EH (cell line): ENCODE data around the gene TWIST2.

ENCODE experiments used
- DNase-seq: peaks from one replicate; pipeline ENCODE4 v3.0.0-alpha.2; 2015; ENCODE audit warnings: low read depth

TWIST2 gene

DNA sequence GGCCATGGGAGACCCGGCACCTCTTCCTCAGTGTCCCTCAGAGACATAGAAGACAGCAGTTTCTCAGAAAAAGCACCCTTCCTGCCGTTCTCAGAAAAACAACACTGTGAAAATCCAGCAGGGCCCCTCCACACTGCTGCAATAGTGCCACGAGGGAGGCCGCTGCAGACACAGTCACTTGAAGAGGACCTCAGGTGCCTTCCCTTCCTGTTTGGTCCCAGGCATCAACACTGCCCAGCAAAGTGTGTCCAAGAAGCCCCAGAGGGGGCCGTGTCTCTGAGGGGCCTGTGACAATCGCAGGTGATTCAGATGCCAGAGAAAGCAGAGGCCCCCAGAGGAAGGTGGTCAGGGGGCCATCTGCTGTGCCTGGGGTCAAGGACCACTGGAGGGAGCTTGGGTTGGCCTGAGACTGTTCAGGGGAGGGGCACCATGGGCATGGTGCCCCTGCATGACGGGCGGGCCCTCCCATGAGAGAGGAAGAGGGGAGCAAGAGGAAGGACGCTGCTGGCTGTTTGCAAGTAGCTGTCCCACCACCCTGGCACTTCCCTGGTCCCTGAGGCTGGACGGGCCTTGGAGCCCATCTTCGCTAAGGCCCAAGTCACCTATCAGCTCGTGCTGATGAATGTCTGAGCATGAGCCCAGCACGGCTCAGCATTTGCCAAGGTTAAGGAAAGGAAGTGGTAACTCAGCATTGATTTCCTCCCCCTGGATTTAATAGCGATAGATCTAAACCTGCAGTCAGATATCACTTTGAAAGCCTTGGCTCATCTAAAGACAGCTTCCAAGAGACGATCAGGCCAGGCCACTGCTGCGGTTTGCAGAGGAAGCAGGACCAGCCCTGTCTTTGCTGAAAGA lies 9.1 kb downstream of the TWIST2 start:
- DNase-seq: peak; percentile 79

DNA sequence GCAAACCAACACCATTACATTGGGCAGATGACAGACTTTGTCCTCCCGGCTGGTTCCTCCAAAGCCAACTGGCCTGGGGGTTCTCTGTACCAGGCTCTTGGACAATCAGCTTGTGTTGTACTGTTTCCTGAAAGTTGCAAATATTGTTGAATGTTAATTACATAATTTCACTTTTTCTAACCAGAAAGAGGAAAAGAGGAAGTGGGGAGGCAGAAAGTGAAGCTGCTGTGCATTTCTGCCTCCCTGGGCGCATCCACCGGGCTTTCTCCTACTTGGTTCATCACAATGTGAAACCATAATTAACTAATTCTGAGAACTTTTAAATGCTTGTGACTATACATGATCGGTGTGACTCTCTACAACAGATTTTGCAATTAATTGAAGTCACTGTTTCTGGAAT lies 10.1 kb downstream of the TWIST2 start:
- DNase-seq: peak; percentile 49

DNA sequence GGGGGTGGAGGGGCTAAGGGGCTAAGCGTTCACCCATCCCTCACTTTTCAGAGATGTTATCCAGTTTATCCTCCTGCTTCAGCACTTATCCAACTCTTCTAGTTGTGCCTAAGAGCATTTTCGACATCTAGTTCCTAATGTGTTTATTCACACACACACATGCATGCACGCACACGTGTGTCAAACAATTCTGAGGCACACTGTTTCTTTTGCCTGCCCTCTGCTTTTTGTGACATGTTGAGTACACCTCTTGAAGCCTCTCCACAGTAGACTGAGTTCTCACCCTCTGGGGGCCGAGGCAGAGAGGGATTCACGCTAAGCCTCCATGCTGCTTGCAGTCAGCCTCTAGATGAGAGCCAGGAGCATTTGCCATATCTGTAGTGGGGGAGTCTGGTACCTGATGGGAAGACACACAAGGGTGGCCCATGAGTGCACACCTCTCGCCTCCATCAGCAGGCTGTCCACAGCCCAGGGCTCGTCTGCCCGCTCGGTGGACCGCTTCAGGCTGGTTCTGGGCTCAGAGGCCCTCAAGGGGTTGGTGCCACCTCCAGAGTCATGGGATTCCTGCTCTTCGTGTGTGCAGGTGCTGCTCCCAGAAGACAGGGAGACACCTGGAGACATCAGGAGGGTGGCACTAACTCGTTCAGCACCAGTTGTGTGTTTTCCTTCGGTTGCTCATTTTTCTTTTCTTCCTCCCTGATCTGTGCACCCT lies 11.9 kb downstream of the TWIST2 start:
- peak; percentile 19 for DNase-seq

DNA sequence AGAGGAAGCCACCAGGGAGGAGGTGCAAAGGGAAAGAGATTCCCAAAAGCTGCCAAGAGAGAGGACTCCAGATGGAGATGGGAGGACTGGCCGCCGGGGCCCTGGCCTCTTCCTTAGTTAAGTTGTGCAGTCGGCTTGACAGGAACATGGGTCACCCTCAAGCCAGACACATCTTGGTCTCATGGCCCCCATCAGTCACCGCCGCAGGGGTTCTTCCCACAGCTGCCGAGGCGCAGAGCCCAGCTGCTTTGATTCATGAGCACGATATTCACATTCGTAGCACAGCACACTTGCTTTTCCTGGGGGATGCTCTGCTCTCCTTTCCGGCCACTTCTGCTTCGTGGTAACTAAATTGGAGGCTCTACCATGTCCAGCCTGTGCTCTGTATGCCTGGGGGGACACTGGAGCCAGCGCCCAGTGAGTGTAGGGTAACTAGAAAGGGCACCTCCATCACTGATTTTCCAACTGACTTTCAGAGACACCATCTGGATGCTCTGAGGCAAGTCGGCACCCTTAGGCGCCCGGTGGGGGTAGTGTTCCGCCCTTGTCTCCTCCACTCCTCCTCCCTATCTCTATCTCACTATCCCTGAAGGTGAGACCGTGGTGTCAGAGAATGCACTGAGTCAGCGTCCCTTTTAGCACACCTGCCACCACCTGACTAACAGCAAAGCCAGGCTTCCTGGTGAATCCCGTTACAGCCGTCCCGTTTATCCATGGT lies 13.3 kb downstream of the TWIST2 start:
- peak; percentile 91 for DNase-seq

DNA sequence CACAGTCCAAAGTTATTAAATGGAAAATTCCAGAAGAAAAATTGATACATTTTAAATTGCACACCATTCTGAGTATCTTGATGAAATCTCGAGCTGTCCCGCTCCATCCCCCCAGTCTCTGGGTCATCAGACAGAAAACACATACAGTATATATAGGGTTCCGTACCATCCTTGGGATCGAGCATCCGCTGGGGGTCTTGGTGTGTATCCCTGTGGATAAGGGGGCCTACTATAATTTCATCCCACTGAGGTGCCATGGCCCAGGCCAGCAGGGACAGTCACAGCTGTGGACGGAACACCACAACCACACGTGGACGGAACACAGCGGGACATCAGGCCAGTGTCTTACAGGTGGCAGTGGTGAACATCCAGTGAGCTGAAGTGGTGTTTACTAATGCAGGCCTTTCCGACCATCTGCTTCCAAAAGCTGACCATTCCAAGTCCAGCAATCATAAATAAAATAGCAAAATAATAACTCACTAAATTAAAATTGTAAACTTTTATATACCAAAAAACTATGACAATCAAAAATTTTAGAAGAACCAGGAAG lies 14.0 kb downstream of the TWIST2 start:
- peak; percentile 30 for DNase-seq

DNA sequence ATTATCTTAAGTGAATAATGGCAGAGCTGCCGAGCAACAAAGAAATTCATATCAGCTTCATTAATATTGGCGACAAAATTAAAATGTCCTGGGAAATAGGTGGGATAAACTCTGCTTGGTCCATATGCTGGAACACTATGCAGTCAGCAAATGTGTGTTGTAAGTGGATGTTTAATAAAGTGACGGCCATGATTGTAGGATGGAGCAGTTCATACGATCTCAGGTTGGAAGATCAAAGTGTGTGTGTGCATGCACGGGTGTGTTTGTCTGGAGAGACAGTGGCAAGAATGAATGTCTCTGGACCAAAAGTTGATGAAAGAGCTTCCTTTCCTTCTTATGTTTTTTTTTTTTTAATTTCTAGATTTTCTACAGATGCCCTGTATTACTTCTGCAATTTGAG lies 14.8 kb downstream of the TWIST2 start:
- peak; percentile 32 for DNase-seq

DNA sequence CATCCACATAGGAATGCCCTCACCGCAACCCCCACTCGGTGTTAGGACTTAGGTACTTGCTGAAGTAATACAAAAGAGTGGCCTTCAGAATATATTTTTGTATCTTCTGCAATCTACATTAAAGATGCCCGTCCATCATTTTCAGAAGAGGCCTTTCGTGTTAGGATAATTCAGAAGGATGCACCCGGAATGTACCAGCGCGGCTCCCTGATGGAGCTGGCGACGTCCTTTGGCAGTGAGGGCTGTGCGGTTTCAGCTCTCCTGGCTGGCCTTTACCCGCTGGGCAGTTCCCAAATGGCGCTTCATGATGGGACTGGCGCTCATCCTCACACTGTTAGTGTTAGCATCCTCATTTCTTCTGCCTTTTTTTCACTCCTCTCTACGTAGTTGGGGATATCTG lies 15.3 kb downstream of the TWIST2 start:
- peak; percentile 73 for DNase-seq

DNA sequence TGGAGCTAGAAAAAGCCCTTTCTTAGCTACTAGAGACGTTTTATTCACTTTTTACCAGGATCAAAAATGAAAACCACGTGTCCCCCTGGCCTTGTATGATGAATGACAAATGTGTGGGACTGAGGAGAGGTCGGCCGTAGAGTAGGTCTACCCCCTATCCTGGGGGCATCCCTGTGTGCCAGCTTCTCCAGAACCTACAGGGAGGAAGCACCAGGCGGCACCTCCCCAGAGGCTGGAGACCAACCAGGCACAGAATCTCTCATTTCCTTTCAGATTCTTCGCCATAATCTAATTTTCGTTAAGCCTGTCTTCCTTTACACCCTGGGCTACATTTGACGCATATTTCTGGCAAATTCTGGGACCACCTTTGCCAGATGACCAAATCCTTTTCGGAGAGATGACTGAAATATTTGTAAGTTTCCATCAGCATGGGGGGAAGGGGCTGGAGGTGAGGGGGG lies 15.9 kb downstream of the TWIST2 start:
- no peak for DNase-seq

DNA sequence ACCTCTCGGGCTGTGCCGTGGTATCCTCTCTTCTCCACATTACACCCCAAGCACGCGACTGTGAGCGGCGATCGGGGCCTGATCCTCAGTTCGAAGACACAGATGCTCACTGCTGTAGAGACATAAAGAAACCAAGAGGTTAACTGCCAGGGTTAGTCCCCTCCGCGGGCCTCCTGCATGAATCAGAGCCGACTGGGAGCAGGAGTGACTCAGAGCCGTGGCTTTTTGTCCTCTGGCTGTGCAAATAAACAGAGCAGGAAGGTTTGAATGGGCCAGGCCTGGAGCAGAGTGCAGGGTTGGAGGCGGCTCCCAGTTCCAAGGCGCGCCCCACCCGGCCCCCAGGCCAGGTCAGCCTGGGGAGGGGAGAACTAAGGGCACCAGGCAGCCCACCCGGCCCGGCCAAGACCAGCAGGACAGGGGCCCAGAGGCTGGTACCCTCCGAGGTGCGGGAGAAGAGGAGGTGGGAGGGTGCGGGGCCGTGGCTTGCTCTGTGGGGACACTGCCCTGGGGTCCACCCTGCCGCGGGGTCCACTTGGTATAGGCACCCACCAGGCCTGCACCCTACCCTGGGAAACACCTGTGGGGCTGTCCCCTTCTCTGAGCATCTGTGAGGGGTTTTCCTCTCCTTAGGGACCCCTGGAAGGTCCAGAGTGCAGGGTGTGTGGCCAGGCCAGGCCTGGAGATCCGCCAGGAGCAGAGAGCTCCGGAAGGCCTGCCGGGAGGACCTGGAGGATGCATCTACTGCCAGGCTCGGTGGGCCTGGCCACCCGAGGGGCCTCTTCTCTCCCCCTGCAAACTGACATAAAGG lies 16.5 kb downstream of the TWIST2 start:
- DNase-seq: peak; percentile 100

DNA sequence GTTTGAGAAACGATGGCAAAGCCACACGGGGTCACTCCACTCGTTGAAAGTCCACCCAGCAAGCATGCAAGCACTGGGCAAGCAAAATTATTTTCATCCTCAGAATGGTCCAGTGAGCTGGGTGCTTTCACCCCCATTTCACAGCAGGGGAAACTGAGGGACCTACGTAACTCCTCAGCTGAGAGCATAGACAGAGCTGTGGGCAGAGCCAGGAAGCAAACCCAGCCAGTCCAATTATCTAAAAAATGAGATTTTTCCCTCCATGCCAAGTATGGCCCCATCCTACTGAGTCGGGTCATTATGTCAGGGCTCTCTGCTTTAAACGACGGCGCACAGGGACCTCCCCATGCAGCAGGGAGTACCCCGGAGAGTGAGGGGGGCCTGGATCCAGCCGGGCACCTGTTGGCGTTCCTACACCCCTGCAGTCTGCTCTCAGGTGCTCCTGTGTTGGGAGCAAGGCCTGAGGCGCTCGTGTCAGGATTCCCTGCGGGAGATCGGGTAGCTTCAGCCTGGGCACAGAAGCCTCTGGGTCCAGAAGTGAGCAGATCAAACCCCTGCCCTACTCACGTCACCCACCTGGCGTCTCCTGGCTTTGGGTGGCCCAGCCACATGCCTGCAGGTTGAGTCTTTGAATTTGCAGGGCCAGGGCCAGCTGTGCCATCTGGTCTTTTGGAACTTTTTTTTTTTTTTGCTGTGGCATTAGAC lies 17.3 kb downstream of the TWIST2 start:
- DNase-seq: peak; percentile 11

DNA sequence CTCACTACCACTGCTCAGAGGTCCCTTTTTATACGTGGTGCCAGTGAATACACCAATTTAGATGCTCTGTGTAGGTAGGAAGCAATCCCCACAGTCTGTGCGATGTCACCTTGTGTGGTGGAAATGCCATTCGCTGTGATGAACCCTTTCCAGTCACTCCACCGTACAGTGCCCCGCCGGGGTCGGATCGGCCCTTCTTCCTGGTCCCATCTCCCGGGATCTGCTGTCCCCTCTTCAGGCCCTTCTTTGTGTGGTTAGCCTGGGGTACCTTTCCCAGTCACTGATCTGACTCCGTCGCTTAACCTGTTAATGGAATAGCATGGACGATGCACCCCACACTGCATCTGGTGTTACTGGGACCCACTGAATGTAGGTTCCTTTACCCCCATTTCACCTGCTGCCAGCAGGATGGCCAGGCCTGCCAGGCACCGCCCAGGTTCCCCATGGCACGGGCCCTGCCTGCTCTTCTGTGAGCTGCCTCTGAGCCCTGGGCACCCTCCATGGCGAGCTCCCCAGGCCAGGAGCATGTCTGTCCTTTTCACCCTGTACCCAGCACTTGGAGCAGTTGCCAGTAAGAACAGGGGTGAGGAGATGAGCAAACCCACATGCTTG lies 18.0 kb downstream of the TWIST2 start:
- no peak for DNase-seq

DNA sequence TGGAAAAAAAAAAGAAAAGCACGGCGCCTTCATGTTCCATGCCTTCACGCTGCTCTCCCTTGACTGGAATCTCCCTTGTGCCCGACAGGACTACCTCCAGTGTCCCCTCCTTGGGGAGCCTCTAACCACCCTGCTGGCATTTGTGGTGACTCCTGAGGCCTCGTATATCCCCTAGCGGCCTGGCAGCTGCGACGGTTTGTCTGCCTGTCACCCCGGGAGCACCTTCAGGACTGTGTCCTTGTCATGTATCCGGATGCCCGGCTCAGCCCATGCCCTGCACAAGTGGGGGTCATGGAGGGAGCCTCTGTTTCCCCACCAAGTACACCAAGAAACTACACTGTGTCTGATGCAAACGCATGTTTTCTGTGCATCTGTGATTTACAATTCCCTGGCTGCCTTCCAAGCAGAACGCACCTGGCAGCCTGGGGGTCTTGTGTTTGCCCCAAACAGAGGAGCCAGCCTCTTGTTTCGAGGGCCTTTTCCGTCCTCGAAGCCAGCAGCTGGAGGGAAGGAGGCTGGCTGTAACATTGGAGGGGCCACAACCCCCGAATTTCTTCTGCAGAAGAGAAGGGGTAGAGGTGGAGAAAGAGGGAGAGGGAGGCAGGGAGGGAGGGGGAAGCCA lies 18.9 kb downstream of the TWIST2 start:
- DNase-seq: peak; percentile 32

DNA sequence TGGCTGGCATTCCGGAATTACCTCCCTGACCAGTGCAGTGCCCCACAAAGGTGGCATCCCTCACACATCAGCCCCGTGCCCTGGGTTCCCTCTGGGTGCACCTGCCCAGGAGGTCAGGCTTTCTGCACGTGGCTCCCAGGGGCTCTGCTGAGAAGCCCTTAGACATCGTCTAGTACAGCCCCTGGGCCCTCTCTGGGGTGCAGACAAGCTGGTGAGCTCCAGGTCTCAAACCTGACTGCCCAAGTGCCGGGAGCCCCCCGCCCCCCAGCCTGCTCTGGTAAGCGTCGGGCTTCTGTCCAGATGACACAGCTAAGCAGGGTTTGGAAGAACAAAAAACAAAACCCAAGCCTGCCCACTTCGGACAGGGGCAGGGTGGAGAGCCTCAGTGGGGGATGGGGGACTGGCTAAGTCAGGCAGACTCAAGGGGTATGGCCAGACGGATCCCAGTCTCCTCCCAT lies 20.2 kb downstream of the TWIST2 start:
- DNase-seq: peak; percentile 84

DNA sequence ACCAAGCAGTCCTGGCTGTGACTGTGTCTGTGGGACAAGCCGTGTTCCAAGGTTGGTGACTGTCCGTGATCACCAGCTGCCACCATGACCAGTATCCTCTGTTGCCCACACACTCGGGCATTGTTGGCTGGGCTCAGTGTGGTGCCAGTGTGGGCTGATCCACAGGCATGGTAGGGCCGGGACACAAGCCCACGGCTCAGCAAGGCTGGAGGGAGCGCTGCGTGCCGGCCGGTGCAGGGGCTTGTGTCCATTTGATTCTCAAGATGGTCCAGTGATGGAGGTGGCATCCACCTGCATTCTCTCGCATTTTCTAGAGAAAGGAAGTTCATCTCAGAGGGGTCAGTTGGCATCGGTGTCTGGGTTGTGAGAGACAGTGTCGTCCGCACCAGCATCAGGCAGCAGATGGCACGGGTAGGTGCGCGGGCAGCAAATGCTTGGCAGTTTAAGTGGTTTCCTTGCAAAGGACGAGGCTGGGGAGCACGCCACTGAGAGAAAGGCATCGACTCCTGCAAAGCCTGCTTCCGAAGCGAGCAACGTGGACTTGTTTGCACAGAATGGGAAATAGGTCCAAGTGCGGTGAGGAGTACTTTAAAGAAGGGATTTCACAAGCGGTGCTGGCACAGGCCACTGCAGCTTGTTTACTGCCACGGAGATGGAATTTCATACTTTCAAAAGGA lies 20.9 kb downstream of the TWIST2 start:
- peak; percentile 88 for DNase-seq

DNA sequence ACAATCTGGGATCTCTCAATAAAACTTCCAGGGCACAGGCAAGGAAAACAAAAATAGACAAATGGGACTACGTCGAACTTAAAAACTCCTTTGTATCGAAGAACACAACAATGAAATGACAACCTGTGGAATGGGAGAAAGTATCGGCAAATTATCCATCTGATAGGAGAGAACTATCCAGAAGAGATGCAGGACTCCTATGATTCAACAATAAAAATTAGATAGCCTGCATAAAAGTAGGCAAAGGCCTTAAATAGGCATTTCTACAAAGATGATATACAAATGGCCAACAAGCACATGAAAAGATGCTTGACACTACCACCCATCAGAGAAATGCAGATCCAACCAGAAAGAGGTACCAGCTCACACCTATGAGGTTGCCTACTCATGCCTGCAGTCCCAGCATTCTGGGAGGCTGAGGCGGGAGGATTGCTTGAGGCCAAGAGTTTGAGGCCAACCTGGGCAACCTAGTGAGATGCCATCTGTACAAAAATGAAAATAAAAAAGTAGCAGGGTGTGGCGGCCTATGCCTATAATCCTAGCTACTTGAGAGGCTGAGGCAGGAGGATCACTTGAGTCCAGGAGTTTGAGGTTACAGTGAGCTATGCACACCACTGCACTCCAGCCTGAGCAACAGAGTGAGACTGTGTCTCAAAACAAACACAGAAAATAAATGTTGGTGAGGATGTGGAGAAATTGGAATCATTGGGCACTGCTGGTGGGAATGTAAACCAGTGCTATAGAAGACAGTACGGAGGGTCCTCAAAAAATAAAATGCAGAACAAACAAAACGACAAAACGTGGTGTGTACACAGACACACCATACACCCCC lies 21.6 kb downstream of the TWIST2 start:
- peak; percentile 82 for DNase-seq

DNA sequence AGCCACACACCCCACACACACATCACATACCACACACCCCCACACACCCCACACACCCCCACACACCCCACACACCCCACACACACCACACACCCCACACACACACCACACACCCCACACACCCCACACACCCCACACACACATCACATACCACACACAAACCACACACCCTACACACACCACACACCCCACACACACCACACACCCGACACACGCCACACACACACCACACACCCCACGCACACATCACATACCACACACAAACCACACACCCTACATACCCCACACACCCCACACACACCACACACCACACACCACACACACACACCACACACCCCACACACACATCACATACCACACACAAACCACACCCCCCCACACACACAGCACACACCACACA lies 22.4 kb downstream of the TWIST2 start:
- DNase-seq: no peak

DNA sequence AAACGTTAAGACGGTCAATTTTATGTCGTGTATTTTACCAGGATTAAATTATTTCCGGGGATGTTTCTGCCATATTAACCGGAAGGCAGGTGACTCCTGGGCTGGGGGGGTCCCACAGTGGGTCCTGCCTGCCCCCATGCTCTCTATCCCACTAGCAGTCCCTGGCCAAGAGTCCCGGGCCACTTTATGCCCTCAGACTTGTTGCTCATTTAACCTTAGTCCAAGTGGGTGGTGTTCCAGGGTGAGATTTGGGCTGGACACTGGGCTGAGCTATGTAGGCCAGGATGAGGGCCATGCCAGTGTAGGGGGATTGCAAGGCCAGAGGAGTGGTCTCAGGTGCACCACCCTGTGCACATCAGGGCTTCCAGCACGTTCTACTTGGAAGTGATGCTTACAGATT lies 24.1 kb downstream of the TWIST2 start:
- no peak for DNase-seq

DNA sequence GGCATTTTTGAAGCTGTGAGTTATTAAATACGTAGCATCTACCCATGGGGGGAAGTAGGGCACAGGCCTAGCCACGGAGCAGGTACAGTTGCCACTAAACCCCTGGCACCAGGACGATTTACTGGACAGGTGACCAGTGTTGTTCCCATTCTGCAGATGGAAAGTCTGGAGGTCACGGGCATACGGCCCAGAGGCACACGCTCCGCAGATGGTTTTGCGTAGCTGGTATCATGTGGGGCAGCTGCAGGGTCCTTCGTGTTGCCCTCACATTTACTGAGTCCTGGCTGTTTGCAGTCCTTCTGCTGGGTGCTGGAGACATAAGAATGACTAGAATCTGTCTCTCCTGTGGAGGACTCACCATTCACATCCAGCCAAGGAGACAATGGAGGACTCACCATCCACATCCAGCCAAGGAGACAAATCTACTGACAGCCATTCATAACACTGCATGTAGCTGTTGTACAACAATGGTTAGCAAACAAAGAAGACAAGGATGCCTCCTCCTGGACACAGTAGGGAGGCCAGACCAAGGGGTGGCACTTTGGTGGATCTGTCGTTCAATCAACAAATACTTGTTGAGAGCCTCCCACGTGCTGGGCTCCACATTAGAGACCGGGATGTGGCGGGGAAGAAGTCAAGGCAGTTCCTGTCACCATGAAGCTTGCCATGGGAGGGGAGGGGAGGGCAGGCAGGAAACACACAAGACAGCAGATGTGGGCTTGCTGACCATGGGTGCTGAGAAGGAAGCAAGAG lies 24.9 kb downstream of the TWIST2 start:
- peak; percentile 39 for DNase-seq
